Measurements from ENCODE around the gene ZNF488. TPM values are rescaled to one million over a fixed set of nuclear protein-coding genes. Genes with fewer than 3 reads are reported as not detected.

Gene ZNF488
- total RNA-seq, 1 experiment from 2014 or later, result 5.6 TPM

GRCh38 chr10:47326306-47326926 lies 57.7 kb downstream of the ZNF488 start:
- no peaks in the 10 kb centered on the region for H3K4me1 ChIP-seq
- H3K27me3 Mint-ChIP-seq (ENCODE audit: insufficient read depth, unreplicated experiment), result peaks cover 13% of the 10 kb centered on the region
- H3K9me3 ChIP-seq, result no peaks in the 10 kb centered on the region
- H3K36me3 ChIP-seq (ENCODE audit: control insufficient read depth, insufficient read depth, low read length), result no peaks in the 10 kb centered on the region
- H3K4me3 ChIP-seq (ENCODE audit: low read depth, low read length), result no peak overlapping the region
- no peak overlapping the region for H3K27ac Mint-ChIP-seq (ENCODE audit: unreplicated experiment)
- ChIA-PET CTCF (no interaction called here), POLR2A (no interaction called here)
- TF ChIP-seq, protein P1, sequence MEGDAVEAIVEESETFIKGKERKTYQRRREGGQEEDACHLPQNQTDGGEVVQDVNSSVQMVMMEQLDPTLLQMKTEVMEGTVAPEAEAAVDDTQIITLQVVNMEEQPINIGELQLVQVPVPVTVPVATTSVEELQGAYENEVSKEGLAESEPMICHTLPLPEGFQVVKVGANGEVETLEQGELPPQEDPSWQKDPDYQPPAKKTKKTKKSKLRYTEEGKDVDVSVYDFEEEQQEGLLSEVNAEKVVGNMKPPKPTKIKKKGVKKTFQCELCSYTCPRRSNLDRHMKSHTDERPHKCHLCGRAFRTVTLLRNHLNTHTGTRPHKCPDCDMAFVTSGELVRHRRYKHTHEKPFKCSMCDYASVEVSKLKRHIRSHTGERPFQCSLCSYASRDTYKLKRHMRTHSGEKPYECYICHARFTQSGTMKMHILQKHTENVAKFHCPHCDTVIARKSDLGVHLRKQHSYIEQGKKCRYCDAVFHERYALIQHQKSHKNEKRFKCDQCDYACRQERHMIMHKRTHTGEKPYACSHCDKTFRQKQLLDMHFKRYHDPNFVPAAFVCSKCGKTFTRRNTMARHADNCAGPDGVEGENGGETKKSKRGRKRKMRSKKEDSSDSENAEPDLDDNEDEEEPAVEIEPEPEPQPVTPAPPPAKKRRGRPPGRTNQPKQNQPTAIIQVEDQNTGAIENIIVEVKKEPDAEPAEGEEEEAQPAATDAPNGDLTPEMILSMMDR (IDR thresholded peaks at IDR 0.05; ENCODE audit: insufficient read depth in 1 of 2, low read depth in 1 of 2, low read length in 1 of 2, severe bottlenecking in 1 of 2, unreplicated experiment in 1 of 2), result no peak
- H3K4me3 Mint-ChIP-seq (ENCODE audit: unreplicated experiment), result no peak overlapping the region
- intact Hi-C loops (cut with micrococcal nuclease; ENCODE audit: unreplicated experiment), result no loop called here
- DNase-seq, result peak in 1 of 2 experiments; percentile 32
- no peaks in the 10 kb centered on the region for H3K4me1 Mint-ChIP-seq (ENCODE audit: low read depth, unreplicated experiment)
- H3K9me3 Mint-ChIP-seq (ENCODE audit: unreplicated experiment), result no peaks in the 10 kb centered on the region
- no peaks in the 10 kb centered on the region for H3K27me3 ChIP-seq (replicated peaks; ENCODE audit: control insufficient read depth, insufficient read depth, low read length)
- BruUV-seq (replicated peaks), result no TSS peak
- no peaks in the 10 kb centered on the region for H3K36me3 Mint-ChIP-seq (ENCODE audit: insufficient read depth, unreplicated experiment)

DNA sequence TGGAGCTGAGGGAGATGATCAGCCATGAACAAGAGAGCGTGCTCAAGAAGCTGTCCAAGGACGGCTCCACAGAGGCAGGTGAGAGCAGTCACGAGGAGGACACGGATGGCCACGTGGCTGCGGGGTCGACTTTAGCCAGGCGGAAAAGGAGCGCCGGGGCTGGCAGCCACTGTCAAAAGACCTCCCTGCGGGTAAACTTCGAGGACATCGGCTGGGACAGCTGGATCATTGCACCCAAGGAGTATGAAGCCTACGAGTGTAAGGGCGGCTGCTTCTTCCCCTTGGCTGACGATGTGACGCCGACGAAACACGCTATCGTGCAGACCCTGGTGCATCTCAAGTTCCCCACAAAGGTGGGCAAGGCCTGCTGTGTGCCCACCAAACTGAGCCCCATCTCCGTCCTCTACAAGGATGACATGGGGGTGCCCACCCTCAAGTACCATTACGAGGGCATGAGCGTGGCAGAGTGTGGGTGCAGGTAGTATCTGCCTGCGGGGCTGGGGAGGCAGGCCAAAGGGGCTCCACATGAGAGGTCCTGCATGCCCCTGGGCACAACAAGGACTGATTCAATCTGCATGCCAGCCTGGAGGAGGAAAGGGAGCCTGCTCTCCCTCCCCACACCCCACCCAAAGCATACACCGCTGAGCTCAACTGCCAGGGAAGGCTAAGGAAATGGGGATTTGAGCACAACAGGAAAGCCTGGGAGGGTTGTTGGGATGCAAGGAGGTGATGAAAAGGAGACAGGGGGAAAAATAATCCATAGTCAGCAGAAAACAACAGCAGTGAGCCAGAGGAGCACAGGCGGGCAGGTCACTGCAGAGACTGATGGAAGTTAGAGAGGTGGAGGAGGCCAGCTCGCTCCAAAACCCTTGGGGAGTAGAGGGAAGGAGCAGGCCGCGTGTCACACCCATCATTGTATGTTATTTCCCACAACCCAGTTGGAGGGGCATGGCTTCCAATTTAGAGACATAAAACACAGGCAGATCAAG lies 58.5 kb downstream of the ZNF488 start:
- no peaks in the 10 kb centered on the region for H3K36me3 ChIP-seq (ENCODE audit: control insufficient read depth, insufficient read depth, low read length)
- H3K4me1 Mint-ChIP-seq (ENCODE audit: low read depth, unreplicated experiment), result no peaks in the 10 kb centered on the region
- DNase-seq, result peak in 1 of 2 experiments; percentile 29
- intact Hi-C loops (cut with micrococcal nuclease; ENCODE audit: unreplicated experiment), result no loop called here
- no peaks in the 10 kb centered on the region for H3K36me3 Mint-ChIP-seq (ENCODE audit: insufficient read depth, unreplicated experiment)
- no peak overlapping the region for H3K27ac Mint-ChIP-seq (ENCODE audit: unreplicated experiment)
- H3K4me3 ChIP-seq (ENCODE audit: low read depth, low read length), result no peak overlapping the region
- no TSS peak for BruUV-seq (replicated peaks)
- TF ChIP-seq, protein P1 (IDR thresholded peaks at IDR 0.05; ENCODE audit: insufficient read depth in 1 of 2, low read depth in 1 of 2, low read length in 1 of 2, severe bottlenecking in 1 of 2, unreplicated experiment in 1 of 2), result no peak
- no peaks in the 10 kb centered on the region for H3K4me1 ChIP-seq
- POLR2A ChIA-PET, result no interaction called here
- H3K9me3 ChIP-seq, result 0 out of 2 replicates have a peak, but pooled peaks cover under 1% of the 10 kb centered on the region
- CTCF ChIA-PET, result interaction anchor here (1.6 kb wide), 1 partner anchor 278 kb away, joined by 4 read pairs; no protein-coding TSS in a partner anchor
- no peaks in the 10 kb centered on the region for H3K9me3 Mint-ChIP-seq (ENCODE audit: unreplicated experiment)
- no peak overlapping the region for H3K4me3 Mint-ChIP-seq (ENCODE audit: unreplicated experiment)
- H3K27me3 ChIP-seq (replicated peaks; ENCODE audit: control insufficient read depth, insufficient read depth, low read length), result no peaks in the 10 kb centered on the region
- peaks cover 19% of the 10 kb centered on the region for H3K27me3 Mint-ChIP-seq (ENCODE audit: insufficient read depth, unreplicated experiment)

DNA sequence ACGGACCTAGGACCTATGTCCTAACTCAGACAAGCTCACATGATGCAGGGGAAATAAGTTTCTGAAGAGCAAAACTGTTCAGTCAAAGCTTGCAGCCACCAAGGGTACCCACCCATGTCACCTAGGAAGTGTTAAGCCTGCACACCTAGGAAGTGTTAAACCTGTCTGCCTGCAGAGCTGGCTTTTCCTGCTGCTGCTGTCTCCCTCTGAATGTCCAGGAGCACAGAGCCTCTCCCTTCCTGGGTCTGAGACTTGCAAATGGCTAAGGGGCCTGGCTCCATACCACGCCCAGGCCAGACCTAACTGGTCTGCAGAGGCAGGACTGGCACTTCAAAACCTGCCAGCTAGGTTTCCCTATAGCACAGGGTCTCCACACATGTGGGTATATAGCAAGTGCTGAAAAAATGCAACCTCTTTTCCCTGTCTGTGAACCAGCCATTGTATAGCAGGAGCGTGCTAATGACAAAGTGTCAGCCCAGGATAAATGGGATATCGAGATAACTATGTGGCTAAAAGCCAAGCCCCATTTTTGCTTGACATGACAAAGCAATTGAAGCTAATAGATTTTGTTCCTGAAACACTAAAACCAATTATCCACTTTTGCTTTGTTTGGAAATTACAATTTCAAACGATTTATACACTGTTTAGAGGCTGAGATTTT lies 60.3 kb downstream of the ZNF488 start:
- POLR2A ChIA-PET, result no interaction called here
- no peak overlapping the region for H3K27ac Mint-ChIP-seq (ENCODE audit: unreplicated experiment)
- H3K36me3 ChIP-seq (ENCODE audit: control insufficient read depth, insufficient read depth, low read length), result no peaks in the 10 kb centered on the region
- no TSS peak for BruUV-seq (replicated peaks)
- CTCF ChIA-PET, result interaction anchor here (2.5 kb wide), 1 partner anchor 12 kb away, joined by 10 read pairs; no protein-coding TSS in a partner anchor
- peaks cover 4% of the 10 kb centered on the region for H3K9me3 Mint-ChIP-seq (ENCODE audit: unreplicated experiment)
- no peak overlapping the region for H3K4me3 ChIP-seq (ENCODE audit: low read depth, low read length)
- H3K36me3 Mint-ChIP-seq (ENCODE audit: insufficient read depth, unreplicated experiment), result no peaks in the 10 kb centered on the region
- H3K27me3 ChIP-seq (replicated peaks; ENCODE audit: control insufficient read depth, insufficient read depth, low read length), result no peaks in the 10 kb centered on the region
- H3K27me3 Mint-ChIP-seq (ENCODE audit: insufficient read depth, unreplicated experiment), result peaks cover 19% of the 10 kb centered on the region
- TF ChIP-seq, protein P1 (IDR thresholded peaks at IDR 0.05; ENCODE audit: insufficient read depth in 1 of 2, low read depth in 1 of 2, low read length in 1 of 2, severe bottlenecking in 1 of 2, unreplicated experiment in 1 of 2), result no peak
- 0 out of 2 replicates have a peak, but pooled peaks cover 3% of the 10 kb centered on the region for H3K9me3 ChIP-seq
- H3K4me1 ChIP-seq, result no peaks in the 10 kb centered on the region
- no peak overlapping the region for H3K4me3 Mint-ChIP-seq (ENCODE audit: unreplicated experiment)
- intact Hi-C loops (cut with micrococcal nuclease; ENCODE audit: unreplicated experiment), result no loop called here
- peak in 1 of 2 experiments; percentile 37 for DNase-seq
- H3K4me1 Mint-ChIP-seq (ENCODE audit: low read depth, unreplicated experiment), result peaks cover 2% of the 10 kb centered on the region

All from Caco-2 (cell line).